HK-2 (cell line): ENCODE data around the gene SMCO2.
"Not testable (repeated sequence)": the region's sequence is repeated elsewhere in the genome, so short reads cannot be mapped to it uniquely, and the experiment has no call there.

Experiments
- DNase-seq: peaks from one replicate; pipeline ENCODE4 v3.0.0-alpha.2; 2018; ENCODE audit not compliant: unreplicated experiment

The SMCO2 gene

DNA sequence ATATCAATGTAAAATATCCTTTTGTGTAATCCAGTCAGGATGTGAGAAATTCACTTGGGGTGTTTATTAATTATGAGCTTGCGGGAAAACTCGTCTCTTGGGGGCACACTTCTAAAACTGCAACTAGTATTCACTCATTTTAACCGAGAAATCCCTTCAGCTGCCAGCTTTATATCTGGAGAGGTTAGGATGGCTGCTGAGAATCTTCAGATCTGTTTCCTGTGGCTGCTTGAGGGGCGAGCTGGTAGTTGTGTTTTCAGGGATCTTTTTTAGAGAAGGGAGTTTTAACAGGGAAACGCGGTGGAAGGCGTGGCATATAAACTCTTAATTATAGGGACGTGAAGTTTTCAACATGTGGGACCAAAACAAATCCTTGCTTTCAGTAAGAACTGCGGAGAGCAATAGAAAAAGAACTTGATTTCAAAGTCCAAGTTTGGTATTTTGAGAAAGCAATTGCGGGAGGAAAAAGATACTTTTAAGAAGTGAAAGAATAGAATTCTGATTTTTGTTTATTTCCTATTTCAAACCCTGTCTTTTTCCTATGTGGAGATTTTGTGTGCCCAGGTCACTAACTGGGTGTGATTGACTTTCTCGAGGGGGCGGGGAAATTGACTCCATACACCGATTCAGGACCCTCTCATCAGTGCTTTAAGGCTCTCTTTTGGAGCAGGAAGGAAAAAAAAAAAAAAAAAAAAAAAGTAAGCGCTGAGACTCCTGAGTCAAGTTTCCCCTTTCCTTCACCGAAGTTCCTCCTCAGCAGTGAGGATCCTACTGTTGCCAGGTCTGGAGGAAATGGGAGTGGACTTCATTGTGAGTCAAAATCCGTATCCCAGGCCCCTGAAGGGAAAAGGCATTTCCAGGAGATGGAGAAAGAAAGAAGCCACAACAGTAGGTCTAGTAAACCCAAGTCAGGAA is 78.6 kb downstream of the SMCO2 start:
- no peak for DNase-seq

DNA sequence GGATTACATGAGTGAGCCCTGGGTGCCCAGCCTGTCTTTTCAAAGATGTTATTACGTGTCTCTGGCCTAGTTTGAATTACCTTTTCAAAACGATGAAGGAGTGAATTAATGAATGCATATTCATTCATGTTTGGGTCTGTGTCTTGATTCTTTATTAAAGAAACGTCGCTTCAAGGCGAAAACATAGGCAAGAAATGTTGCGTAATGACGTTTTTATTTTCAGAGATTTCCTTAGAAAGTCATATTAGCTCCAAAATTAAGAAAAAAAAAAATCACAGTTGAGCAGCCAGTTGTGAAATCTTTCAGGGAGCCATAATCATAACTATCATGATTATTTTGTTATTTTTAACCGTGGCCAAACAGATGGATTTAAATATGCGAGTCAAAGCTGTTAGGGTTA is 81.0 kb downstream of the SMCO2 start:
- no peak for DNase-seq

DNA sequence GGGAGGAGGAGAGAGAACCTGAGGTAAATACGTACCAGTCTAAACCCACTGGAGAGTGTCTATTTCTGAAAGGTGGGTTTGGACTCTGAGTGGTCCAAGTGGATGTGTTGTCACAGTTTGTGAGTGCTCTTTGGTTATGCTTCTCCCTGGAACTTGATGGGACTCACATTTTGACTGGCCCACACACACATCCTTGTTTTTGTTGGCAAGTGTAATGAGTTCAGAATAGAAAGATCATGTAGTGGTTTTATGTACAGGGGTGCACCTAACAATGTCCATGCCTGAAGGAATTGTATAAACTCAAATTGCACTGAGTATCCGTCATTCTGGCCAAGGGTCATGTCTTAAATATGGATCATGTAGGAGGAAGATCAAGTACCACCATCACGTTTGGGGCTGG is 82.3 kb downstream of the SMCO2 start:
- DNase-seq: no peak

DNA sequence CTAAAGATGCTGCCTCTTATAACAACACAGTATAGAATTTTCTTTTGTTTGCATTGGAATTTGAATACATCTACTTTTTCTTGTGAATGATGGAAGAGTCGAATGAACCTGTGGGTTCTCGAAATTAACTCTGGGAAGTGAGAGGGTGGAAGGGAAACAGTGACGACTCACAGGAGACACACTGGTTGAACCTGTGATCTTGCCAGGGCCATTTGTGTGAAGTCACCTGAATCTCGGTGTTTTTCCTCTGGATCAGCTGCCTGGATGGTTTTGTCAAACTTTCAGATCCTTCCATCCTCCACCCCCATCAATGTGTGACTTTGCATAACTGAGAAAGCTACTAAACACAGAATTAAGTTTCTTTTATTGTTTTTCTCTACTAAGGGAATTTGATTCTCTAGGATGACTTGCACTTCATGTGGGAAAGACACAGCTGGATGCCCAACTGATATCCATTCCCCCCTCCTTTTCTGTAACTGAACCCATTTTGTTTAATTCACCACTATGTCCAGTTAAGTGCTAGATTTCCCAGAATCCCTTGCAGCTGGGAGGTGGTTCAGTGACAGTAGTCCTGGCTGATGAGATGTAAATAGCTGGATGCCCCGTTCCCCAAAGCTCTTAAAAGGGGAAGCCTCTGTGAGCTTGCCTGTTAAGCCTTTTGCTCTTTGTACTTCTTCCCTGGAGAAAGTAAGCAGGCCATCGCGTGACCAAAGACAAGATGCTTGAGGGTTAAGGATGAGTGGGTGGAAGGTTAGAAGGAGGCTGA is 83.8 kb downstream of the SMCO2 start:
- DNase-seq: no peak

DNA sequence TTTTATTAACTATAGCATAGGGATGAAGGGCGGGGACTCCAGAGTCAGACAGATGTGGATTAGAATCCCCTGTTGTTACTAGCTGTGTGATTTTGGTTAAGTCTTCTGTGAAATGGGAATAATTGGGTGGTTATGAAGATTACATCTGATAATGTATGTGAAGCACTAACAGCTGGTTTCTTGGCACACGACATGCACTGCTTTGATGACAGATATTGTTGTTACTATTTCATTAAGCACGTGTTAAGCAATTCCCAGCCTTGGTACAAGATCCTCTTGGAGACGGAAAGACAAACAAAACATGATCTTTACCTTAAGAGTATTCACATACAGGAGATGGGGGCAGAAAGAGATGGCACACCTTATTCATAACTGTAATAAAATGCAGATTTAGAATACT is 85.4 kb downstream of the SMCO2 start:
- DNase-seq: no peak

DNA sequence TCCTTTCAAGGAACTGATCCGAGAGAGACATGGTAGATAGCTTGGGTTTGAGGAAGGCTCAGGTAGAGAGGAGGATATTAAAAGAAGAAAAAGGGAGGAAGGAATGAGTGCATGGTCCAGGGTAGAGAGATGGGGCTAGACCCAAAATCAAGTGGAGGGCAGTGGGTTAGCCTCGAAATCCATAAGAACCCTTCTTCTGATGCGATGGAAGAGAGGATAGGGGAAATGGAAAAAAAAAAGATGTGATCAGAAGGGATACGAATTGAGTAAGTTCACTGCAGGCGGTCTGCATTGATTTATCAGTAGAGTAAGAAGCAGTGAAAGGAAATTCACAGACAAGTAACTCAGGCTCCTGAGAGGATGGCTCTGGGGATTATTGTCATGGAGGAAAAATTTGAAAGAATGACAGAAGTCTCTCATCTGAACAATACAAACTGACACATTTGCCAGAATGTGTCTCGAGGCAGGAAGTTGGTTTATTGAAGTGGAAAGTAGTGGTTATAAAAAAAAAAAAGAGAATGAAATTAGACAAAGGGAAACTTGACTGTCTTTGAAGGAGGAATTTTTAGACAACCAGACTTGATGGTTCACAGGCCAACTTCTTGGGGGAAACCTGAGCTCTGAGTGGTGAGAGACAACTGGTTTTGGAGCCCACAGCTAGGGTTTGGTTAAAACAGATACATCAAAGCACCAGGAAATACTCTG is 87.7 kb downstream of the SMCO2 start:
- DNase-seq: no peak

DNA sequence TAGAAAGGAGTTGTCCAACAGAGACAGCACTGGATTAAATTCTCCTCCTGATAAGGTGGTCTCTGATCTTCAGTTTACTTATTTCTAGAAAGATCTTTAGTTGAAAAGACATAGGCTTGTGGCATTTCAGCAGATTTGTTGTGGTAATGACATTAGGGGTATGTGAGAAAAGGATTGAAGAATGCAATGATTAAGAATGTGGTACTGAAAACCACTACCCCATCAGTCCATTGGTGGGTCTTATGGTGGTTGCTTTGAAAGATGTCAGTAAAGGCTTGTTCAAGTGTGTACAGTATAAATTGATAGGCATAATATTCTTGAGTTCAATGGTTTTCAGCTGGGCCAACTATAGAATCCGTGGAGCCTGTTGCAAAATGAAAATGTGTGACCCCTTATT is 88.2 kb downstream of the SMCO2 start:
- DNase-seq: no peak

DNA sequence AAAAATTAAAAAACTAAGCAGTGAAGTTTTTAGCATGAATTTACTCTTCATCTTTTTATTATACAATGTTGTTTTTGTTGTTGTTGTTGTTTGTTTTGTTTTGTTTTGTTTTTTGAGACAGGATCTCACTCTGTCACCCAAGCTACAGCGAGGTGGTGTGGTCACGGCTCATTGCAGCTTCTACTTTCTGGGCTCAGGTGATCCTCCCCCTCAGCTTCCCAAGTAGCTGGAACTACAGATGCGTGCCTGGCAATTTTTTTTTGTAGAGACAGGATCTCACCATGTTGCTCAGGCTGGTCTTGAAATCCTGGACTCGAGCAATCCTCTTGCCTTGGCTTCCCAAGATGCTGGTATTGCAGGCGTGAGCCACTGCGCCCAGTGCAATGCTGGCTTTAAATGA is 88.8 kb downstream of the SMCO2 start:
- no peak for DNase-seq

DNA sequence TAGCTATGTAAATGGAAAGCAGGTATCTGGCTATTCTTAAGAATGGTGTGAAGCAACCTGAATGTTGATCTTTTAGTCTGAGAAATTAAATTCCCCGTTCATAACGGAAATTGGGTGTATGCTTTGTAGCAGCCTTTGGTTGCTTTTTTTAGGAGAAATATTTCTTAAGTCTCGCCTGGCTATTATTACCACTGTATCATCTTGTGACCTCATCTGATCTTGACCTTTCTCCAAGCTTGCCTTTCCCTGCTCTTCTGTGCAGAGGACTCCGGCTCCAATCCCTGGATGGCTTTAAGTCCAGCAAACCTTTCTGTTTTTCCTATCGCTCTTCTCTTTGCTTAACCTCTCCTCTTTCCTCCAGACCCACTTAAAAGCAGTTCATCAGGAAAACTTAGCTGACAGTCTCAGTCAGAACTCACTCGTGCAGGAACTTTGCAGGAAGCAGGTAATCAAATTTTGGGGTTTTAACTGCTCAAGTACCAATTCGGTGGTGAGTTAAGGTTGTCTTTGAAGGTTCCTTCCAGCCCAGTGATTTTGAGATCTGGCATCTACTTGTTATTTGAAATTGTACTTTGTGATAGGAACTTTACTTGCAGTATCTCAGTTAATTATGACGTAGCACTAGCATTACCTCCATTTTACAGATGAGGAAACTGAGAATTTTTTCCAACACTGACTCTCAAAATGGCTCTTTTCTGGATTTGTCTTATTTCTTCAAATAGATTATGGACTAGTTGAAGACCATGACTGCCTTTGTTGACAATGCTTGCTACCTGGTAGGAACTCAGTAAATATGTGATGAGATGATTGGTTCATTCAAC is 91.5 kb downstream of the SMCO2 start:
- no peak for DNase-seq

DNA sequence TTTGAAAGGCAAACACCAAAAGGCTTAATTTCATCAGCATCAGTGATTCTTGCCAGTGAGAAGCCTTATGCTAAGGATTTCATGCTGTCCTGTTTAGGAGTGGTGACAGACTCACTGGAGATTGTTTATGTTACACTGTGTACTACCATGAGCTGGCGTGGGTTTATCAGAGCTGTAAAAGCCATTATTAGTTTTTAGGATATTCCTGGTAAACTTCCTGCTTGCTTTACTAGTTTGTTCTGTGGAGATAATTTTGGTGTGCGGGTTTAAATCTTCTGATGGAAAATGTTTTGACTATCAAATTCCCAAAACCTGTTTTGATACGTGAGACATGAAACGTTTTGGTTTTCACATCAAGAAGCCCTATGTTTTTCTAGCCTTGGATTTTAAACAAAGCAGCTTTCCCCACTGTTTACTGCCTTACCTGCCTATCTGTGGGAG is 92.7 kb downstream of the SMCO2 start:
- DNase-seq: no peak

DNA sequence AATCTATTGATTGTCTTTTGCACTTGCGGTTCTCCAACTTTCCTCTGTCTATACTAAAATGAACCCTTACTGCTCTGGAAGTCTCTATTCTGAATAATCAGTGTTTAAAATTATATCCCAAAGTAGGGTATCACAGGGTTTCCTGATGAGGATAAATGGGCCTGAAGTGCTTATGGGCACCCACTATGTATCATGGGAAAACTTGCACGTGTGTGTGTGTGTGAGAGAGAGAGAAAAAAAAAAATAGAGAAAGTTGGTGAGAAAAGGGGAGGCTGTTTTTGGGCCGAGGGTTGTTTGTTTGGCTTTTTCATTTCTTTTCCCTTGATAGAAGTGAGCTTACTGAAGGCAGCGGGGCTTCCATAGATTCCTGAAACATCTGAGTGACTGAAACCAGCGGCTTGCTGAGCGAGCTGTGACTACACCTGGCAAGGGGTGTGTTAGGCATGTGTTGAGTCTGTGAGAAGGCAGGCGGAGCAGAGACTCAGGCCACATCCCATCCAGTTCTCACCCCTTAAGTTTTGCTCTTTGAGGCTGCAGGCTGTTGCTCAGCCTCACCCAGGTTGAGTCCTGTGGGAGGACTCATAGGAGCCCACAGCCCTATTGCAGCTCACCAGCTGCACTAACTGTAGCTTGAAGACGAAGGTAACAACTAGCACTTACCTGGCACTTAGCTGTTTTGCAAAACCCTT is 94.6 kb downstream of the SMCO2 start:
- no peak for DNase-seq

DNA sequence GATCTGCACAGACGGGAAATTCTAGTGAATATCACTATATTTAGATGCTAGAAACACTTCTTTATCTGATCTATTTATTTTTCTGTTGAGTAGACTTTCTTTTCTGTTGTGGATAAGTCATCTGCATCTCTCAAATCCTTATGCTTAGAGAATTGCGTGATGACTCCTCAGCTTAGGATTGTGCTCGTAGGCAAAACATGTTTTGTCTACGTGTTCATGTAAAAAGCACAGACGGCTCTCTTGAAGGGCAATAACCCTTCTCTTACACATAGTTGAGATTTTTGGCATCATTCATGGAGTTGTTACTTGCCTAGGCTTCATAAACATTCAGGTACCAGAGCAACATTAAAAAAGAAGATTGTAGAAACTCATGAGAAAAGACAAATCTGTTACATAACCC is 96.1 kb downstream of the SMCO2 start:
- no peak for DNase-seq

DNA sequence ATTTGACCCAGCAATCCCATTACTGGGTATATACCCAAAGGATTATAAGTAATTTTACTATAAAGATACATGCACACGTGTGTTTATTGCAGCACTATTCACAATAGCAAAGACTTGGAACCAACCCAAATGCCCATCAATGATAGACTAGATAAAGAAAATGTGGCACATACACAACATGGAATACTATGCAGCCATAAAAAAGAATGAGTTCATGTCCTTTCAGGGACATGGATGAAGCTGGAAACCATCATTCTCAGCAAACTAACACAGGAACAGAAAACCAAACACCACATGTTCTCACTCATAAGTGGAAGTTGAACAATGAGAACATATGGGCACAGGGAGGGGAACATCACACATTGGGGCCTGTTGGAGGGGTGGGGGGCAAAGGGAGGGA is 98.3 kb downstream of the SMCO2 start:
- DNase-seq: not testable (repeated sequence)

DNA sequence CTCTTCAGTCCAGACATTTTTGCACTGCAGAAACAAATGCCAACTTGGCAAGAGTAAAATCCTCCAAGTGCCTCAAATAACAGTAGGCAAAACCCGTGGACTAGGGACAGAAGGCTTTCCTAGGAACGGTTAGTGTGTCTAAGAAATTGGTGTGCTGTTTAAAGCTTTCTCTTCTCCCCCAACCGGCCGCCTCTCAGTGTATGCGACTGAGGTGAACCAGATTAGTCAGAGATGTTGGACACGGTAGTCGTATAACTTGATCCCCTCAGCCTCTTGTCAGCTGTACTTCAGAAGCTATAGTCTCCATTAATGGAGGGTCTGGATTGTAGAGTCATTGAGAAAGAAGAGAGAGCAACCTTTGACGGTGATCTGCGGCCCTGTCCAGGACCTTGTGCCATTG is 99.1 kb downstream of the SMCO2 start:
- DNase-seq: no peak

DNA sequence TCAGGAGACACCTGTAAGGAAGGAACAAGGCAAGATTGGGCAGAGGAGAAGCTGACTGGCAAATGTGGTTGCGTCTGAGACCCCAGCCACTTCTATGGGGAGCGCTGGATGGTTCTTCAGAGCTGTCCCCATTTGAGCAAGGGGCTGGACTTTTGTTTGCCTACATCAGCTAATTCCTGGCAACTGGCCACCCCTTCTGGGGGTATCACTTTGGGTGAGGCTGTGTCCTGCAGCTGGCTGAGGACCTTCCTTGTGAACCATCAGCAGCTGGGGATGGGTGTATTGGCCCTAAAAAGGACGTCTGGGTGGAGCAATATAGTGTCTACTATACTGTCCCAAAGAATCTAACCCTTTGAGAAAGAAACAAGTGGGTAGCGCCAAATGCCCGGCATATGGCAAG is 101.1 kb downstream of the SMCO2 start:
- no peak for DNase-seq

DNA sequence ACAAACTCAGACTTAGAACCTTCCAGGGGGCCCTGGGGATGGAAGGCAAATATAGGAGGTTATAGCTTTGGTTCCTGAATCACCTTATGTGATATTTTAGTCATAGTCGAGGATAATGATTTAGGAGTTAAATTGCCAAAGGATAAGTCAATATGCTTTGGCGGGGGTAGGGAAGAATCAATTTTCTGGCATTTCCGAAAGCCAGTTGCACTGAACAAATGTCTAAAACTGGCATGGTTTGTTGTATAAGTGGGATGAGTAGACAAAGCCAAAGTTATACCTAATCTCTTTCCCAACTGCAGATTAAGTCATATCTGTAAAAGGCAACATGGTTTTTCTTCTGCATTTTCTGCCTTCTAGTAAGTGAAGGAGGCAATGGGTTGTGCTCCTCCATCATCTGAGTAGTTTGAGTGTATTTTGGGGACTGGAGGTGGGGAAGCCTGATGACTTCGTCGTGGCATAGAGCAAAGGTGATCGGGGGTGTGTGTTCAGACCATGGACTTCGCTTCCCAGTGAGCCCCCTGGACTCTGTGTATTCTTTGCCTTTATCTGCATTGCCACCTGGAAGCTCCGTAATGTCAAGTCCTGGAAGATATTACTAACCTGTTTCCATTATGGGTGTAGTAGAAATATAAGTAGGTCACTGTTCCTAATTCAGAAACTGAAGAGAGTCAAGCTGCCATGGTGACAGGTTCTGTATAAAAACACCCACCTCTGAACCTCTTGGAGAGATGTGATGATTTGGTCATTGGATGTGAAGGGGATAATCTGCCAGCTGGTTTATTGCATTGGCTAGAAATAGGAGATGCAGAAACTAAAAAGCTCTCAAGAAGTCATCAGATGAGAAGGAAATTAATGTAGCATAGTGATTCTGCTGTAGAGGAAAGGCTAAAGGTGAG is 102.0 kb downstream of the SMCO2 start:
- DNase-seq: no peak

DNA sequence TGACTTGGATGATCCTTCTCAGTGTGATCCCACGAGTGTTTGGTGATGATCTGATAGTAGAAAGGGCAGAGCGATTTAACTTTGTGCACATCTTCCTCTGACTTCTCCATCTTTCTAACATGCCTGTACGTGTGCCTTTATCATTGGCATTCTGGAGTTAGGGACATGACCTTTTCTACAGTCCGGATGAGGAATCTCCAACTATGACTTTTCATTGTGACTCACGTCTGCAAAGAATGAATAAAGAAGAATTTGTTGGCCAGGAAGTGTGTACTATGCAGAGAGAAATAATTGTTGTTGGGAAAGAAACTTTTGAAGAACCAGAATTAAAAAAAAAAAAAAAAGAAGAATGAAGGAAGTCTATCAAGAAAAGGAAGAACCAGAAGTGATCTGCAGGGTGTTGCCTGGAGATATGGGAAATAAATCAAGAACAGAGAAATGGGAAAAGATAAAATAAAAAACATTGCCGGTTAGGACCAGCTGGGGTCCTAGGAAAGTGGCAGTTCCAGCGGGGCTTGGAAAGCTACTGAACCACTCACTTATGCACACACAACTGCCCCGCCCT is 102.8 kb downstream of the SMCO2 start:
- DNase-seq: no peak

DNA sequence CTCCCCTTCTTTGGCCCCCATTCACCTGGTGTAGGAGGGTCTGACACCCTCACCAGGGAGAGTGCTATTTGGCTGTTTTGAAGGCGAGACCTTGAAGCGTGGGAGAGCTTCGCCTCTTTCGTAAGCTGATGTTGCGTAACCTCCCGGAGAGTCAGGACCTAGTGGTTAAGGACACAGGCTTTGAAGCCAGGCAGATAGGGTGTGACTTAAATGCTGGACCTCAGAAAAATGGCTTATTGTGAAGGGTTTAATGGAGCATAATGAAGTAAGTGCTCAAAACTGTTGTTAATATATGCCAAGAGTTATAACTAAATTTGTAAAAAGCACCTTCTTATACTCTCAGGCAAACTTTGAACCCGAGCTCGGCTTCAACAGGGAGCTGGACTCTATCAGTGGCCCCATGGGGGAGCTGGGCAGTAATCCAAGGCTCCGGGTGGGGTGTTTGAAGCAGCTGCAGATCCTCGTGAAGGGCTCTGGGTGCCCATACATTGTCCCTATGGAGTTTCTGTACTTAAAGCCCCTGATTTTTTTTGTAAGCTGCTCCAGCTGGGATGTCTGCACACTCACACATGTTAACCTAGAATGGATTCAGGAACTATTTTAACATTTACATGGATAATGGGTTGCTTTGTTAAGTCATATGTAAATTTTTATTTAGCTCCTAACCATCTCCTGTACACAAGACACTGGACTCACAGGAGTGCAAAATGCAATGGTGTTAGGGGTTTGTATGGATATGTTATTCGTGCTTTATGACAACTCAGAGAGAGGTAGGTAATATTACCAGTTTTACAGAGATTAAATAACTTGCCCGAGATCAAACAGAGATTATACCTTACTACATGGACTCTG is 103.5 kb downstream of the SMCO2 start:
- peak; percentile 60 for DNase-seq

DNA sequence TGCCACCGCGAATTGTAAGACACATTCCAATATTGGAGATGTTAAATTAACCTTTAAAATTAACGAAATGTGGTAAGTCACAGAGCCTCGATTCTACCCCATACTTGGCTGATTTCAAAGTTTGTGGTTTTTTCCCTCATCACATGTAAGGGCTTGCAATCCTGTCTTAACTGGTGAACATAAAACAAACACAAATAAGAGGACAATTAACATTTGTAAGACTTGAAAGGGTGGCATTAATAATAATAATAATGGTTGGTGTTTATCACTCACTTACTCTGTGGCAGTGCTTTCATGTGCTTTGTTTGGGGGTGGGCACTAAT is 104.1 kb downstream of the SMCO2 start:
- no peak for DNase-seq
